Gastroesophageal sphincter (tissue), 4 donors: ENCODE results near the gene ETFRF1. TPM values are rescaled to one million over a fixed set of nuclear protein-coding genes. Genes with fewer than 3 reads are reported as not detected.
A peak's percentile ranks its signal among the peaks of the same experiment; 100 is the strongest.

Source experiments
- ATAC-seq: fragments of 150-250 bp; one replicate; pipeline ENCODE4 v1.9.1; 2016; ENCODE audit warnings: mild to moderate bottlenecking, moderate library complexity
- H3K27ac ChIP-seq, 4 donors: fragments of 200-600 bp; sonication (generic) in 3 of 4; 1 replicate in 3 of 4; 2 replicates in 1 of 4; pipeline ENCODE4 v1.5.1; 2016 to 2019
- H3K27me3 ChIP-seq: fragments of 200-600 bp; sonication (generic); one replicate; pipeline ENCODE4 v1.5.1; 2019
- H3K36me3 ChIP-seq, 2 donors: fragments of 200-600 bp; sonication (generic); one replicate each; pipeline ENCODE4 v1.5.1; 2019; ENCODE audit warnings: control low read depth in 1 of 2
- H3K4me1 ChIP-seq, 3 donors: fragments of 200-600 bp; sonication (generic); 1 replicate in 2 of 3; 2 replicates in 1 of 3; pipeline ENCODE4 v1.5.1; 2016 to 2019; ENCODE audit warnings: control low read depth in 2 of 3
- H3K4me3 ChIP-seq, 2 donors: fragments of 200-600 bp; sonication (generic); one replicate each; pipeline ENCODE4 v1.5.1; 2019; ENCODE audit warnings: mild to moderate bottlenecking in 1 of 2, moderate library complexity in 1 of 2
- H3K9me3 ChIP-seq, 3 donors: fragments of 200-600 bp; sonication (generic); one replicate each; pipeline ENCODE4 v1.5.1; 2017 to 2019; ENCODE audit warnings: control low read depth in 2 of 3
- CTCF ChIP-seq, 4 experiments: fragments of 200-600 bp in 2 of 4; fragments of 450-650 bp in 2 of 4; sonication (generic) in 1 of 4; IDR thresholded peaks; one replicate each; pipeline ENCODE4 v1.5.1; 2017 to 2019; ENCODE audit warnings: antibody characterized with exemption in 4 of 4, mild to moderate bottlenecking in 2 of 4, moderate library complexity in 2 of 4
- EP300 ChIP-seq: sonication (generic); formaldehyde crosslinking; IDR thresholded peaks from one replicate; pipeline ENCODE4 v1.6.1; 2017; ENCODE audit warnings: antibody characterized with exemption, mild to moderate bottlenecking
- POLR2A ChIP-seq, 2 donors: fragments of 450-650 bp; IDR thresholded peaks; one replicate each; pipeline ENCODE4 v1.6.1; 2017; ENCODE audit warnings: antibody characterized with exemption in 2 of 2, mild to moderate bottlenecking in 2 of 2, moderate library complexity in 1 of 2
- POLR2AphosphoS5 ChIP-seq: sonication (generic); formaldehyde crosslinking; IDR thresholded peaks from one replicate; pipeline ENCODE4 v1.6.1; 2017; ENCODE audit warnings: antibody characterized with exemption
- WGBS, 2 donors: methylation state at CpG; one replicate each; pipeline ENCODE4 v1.1.5; 2018; ENCODE audit warnings: low coverage in 1 of 2; 5-methylcytosine and 5-hydroxymethylcytosine counted together
- total RNA-seq, 4 donors: library from RNA; depleted of rRNA; stranded (reverse); fragments of >200 nt; gene quantifications; one replicate each; pipeline ENCODE4 v1.1.0, GENCODE V29; 2016

Gene ETFRF1
- total RNA-seq, 4 donors from 2014 or later, result 45.8 to 73.8 (median 47.1) TPM

- WGBS, 2 donors, result 67% methylated on average over 1 of the region's 1 CpG; no CpG with 5 or more reads in 1 of the 2 donors
- peaks cover 0 to 62% of the 10 kb centered on the region in 2 donors for H3K36me3 ChIP-seq
- no peaks in the 10 kb centered on the region for H3K27me3 ChIP-seq
- peaks cover 0 to 11% (median 0%) of the 10 kb centered on the region in 3 donors for H3K4me1 ChIP-seq
- ATAC-seq, result no peak
- H3K9me3 ChIP-seq, result no peaks in the 10 kb centered on the region
- no peak for TF ChIP-seq POLR2AphosphoS5
- no peak for TF ChIP-seq POLR2A (IDR thresholded peaks at IDR 0.05)
- TF ChIP-seq EP300, result no peak
- no peak for TF ChIP-seq CTCF (IDR thresholded peaks at IDR 0.05)
- H3K27ac ChIP-seq, result no peak overlapping the region
- H3K4me3 ChIP-seq, result no peak overlapping the region
Observed at GRCh38 chr12:25207846-25208245, 12.8 kb downstream of the ETFRF1 start.

- Histone ChIP-seq H3K36me3 (peaks cover 0 to 58% of the 10 kb centered on the region in 2 donors), H3K9me3 (no peaks in the 10 kb centered on the region), H3K27ac (no peak overlapping the region), H3K4me1 (peaks cover 0 to 13% (median 0%) of the 10 kb centered on the region in 3 donors), H3K27me3 (no peaks in the 10 kb centered on the region), H3K4me3 (no peak overlapping the region)
- 67 to 79% methylated on average over 1 of the region's 1 CpG for WGBS, 2 donors
- ATAC-seq, result no peak
- TF ChIP-seq POLR2AphosphoS5, result no peak
- no peak for TF ChIP-seq POLR2A (IDR thresholded peaks at IDR 0.05)
Observed at GRCh38 chr12:25208554-25208953, 13.5 kb downstream of the ETFRF1 start.

GRCh38 chr12:25213338-25213737 is 18.3 kb downstream of the ETFRF1 start:
- no peak for ATAC-seq
- TF ChIP-seq POLR2AphosphoS5 (no peak), CTCF (IDR thresholded peaks at IDR 0.05) (no peak), POLR2A (IDR thresholded peaks at IDR 0.05) (no peak), EP300 (no peak)
- WGBS, 2 donors, result 81 to 100% methylated on average over 1 of the region's 1 CpG
- Histone ChIP-seq H3K4me1 (peaks cover 0 to 13% (median 0%) of the 10 kb centered on the region in 3 donors), H3K4me3 (no peak overlapping the region), H3K27ac (no peak overlapping the region), H3K9me3 (no peaks in the 10 kb centered on the region), H3K27me3 (no peaks in the 10 kb centered on the region), H3K36me3 (peaks cover 0 to 17% of the 10 kb centered on the region in 2 donors)

- no peak overlapping the region for H3K4me3 ChIP-seq
- TF ChIP-seq EP300 (no peak), CTCF (IDR thresholded peaks at IDR 0.05) (no peak), POLR2A (IDR thresholded peaks at IDR 0.05) (no peak), POLR2AphosphoS5 (peak; percentile 65)
- WGBS, 2 donors, result 23 to 33% methylated on average over 1 of the region's 1 CpG
- H3K27me3 ChIP-seq, result no peaks in the 10 kb centered on the region
- H3K36me3 ChIP-seq, result peaks cover 0 to 3% of the 10 kb centered on the region in 2 donors
- peak overlapping the region; percentile 30 to 61 (median 60) for H3K27ac ChIP-seq
- no peaks in the 10 kb centered on the region for H3K9me3 ChIP-seq
- no peak for ATAC-seq
- H3K4me1 ChIP-seq, result peaks cover 0 to 22% (median 4%) of the 10 kb centered on the region in 3 donors
Observed at GRCh38 chr12:25236190-25236589, 41.2 kb downstream of the ETFRF1 start.

- H3K9me3 ChIP-seq, result no peaks in the 10 kb centered on the region
- no peak for TF ChIP-seq EP300
- TF ChIP-seq POLR2AphosphoS5, result no peak
- TF ChIP-seq CTCF (IDR thresholded peaks at IDR 0.05), result no peak
- TF ChIP-seq POLR2A (IDR thresholded peaks at IDR 0.05), result no peak
- peak overlapping the region; percentile 30 to 61 (median 60) for H3K27ac ChIP-seq
- peaks cover 0 to 3% of the 10 kb centered on the region in 2 donors for H3K36me3 ChIP-seq
- H3K4me3 ChIP-seq, result no peak overlapping the region
- no peaks in the 10 kb centered on the region for H3K27me3 ChIP-seq
- 36 to 58% methylated on average over 3 to 4 of the region's 4 CpGs for WGBS, 2 donors
- H3K4me1 ChIP-seq, result peaks cover 0 to 27% (median 4%) of the 10 kb centered on the region in 3 donors
- ATAC-seq, result no peak
Observed at GRCh38 chr12:25236626-25237025, 41.6 kb downstream of the ETFRF1 start.
